Measurements from ENCODE around the gene ULBP2. TPM values are rescaled to one million over a fixed set of nuclear protein-coding genes. Genes with fewer than 3 reads are reported as not detected.
"Not testable (repeated sequence)": the region's sequence is repeated elsewhere in the genome, so short reads cannot be mapped to it uniquely, and the experiment has no call there.

ULBP2 gene
- polyA plus RNA-seq, 1 donor = 0.09 TPM

DNA sequence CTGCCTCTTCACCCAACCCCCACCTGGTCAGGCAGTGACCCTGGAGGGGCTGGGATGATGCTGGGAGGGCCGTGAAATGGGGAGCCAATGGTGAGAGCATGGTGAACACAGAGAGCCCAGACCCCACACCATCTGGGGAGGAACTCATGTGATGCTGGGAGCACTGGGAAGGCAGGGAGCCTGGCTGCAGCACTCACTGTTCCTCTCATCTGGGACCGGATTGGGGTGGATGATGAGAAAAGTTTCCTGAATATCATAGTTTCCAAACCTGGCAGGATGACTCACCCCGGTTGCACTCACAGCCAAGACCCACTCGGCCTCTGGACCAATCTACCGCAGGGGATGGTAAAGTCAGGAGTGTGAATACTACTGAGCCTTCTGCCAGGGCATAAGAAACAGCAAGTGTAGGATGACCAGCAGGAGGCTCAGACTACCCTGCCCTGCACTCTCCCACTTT, 43.7 kb downstream of the ULBP2 start:
- no CpG with 5 or more reads among the region's 5 CpGs for WGBS (ENCODE audit: insufficient coverage, low lambda C conversion rate)
- Histone ChIP-seq H3K4me3 (ENCODE audit: low read length) (no peak overlapping the region), H3K36me3 (ENCODE audit: control insufficient read depth, insufficient read depth, low read length) (no peaks in the 10 kb centered on the region), H3K27me3 (ENCODE audit: control insufficient read depth, insufficient read depth, low read length) (peaks cover 91% of the 10 kb centered on the region), H3K27ac (ENCODE audit: low read length) (no peak overlapping the region), H3K9me3 (ENCODE audit: control insufficient read depth, low read depth, low read length) (peaks cover 9% of the 10 kb centered on the region), H3K4me1 (ENCODE audit: control insufficient read depth, insufficient read depth, low read length) (peaks cover 2% of the 10 kb centered on the region)
- DNase-seq = no peak

DNA sequence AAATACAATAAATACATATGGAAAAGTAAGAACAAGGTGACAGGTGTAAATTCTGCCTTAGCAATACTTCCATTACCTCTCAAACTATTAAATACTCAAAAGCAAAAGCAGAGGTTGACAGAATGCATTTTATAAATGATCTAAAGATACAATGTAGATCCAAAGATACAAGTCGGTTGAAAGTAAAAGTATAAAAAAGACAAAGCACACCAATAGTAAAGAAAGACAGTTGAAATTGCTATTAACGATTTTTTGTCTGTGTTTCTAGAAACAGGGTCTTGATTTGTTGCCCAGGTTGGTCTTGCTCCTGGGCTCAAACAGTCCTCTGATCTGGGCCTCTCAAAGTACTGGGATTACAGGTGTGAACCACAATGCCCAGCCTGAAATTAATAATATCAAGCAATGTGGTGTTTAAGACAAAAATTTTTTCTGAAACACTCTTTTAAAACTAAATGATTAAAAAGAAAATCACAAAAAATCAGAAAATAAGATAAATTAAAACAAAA, 45.8 kb downstream of the ULBP2 start:
- WGBS (ENCODE audit: insufficient coverage, low lambda C conversion rate) = 20% methylated on average over 2 of the region's 2 CpGs
- Histone ChIP-seq H3K36me3 (ENCODE audit: control insufficient read depth, insufficient read depth, low read length) (no peaks in the 10 kb centered on the region), H3K27me3 (ENCODE audit: control insufficient read depth, insufficient read depth, low read length) (peaks cover 92% of the 10 kb centered on the region), H3K27ac (ENCODE audit: low read length) (no peak overlapping the region), H3K4me3 (ENCODE audit: low read length) (no peak overlapping the region), H3K4me1 (ENCODE audit: control insufficient read depth, insufficient read depth, low read length) (peaks cover 2% of the 10 kb centered on the region), H3K9me3 (ENCODE audit: control insufficient read depth, low read depth, low read length) (peaks cover 12% of the 10 kb centered on the region)
- DNase-seq = no peak

DNA sequence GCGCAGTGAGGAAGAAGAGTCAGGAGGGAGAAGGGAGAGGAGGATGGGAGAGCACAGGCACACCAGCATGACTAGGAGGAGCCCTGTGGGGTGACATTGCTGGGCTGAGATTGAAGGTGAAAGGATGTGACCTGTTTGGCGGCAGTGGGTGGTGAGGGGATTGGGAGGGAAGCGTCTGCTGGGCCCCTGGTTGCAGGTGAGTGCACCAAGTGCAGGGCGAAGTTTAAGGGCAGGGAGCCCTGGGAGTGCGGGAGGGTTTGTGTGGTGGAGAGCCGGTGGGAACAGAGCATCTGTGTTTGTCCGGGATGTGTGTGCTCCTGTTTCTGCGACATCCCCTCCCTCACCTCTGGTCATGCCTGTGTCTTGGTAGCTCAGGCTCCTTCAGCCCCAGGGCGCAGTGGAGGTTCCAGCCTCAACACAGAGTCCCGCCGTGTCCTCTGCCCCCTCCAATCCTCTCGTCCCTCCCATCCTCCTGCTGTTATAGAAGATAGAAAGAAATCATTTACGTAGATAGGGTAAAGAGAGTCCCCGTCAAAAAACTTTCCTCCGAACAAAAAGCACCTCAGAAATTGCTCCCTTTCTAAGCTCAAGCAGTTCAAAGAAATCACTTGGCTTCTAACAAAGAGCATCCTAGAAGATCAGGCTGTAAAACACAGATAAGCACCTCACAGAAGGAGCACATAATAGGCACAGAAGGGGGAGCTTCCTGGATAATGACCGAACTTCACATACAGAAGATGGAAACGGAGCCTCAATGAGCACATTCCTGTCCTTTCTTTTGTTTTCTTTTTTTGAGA, 46.9 kb downstream of the ULBP2 start:
- no peak overlapping the region for H3K4me3 ChIP-seq (ENCODE audit: low read length)
- DNase-seq = no peak
- peaks cover 2% of the 10 kb centered on the region for H3K4me1 ChIP-seq (ENCODE audit: control insufficient read depth, insufficient read depth, low read length)
- no peaks in the 10 kb centered on the region for H3K36me3 ChIP-seq (ENCODE audit: control insufficient read depth, insufficient read depth, low read length)
- 0% methylated on average over 1 of the region's 17 CpGs for WGBS (ENCODE audit: insufficient coverage, low lambda C conversion rate)
- H3K9me3 ChIP-seq (ENCODE audit: control insufficient read depth, low read depth, low read length) = peaks cover 12% of the 10 kb centered on the region
- H3K27ac ChIP-seq (ENCODE audit: low read length) = no peak overlapping the region
- H3K27me3 ChIP-seq (ENCODE audit: control insufficient read depth, insufficient read depth, low read length) = peaks cover 93% of the 10 kb centered on the region

DNA sequence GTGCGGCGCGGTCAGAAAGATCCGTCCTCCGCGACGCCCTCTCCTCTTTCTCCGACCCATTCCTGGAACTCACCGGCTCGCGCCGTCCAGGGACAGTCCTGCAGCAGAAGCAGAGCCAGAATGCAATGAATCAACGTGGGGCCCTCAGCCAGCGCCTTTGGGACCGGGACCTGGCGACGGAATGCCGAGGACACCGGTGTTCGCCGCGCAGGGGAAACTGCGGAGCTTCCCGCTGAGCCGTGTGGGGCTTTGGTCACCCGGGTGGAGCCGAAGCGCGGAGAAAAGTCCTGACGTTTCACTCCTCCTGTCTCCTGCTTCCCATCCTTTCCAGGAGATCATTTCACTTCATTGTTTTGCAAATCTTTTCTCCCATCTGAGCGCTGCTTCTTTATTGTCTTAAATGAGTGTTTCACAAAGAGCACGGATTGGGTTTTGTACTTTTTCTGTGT, 48.4 kb downstream of the ULBP2 start:
- DNase-seq = no peak
- no CpG with 5 or more reads among the region's 32 CpGs for WGBS (ENCODE audit: insufficient coverage, low lambda C conversion rate)
- Histone ChIP-seq H3K27ac (ENCODE audit: low read length) (no peak overlapping the region), H3K9me3 (ENCODE audit: control insufficient read depth, low read depth, low read length) (peaks cover 12% of the 10 kb centered on the region), H3K4me3 (ENCODE audit: low read length) (no peak overlapping the region), H3K36me3 (ENCODE audit: control insufficient read depth, insufficient read depth, low read length) (no peaks in the 10 kb centered on the region), H3K4me1 (ENCODE audit: control insufficient read depth, insufficient read depth, low read length) (peaks cover 2% of the 10 kb centered on the region), H3K27me3 (ENCODE audit: control insufficient read depth, insufficient read depth, low read length) (peaks cover 96% of the 10 kb centered on the region)

DNA sequence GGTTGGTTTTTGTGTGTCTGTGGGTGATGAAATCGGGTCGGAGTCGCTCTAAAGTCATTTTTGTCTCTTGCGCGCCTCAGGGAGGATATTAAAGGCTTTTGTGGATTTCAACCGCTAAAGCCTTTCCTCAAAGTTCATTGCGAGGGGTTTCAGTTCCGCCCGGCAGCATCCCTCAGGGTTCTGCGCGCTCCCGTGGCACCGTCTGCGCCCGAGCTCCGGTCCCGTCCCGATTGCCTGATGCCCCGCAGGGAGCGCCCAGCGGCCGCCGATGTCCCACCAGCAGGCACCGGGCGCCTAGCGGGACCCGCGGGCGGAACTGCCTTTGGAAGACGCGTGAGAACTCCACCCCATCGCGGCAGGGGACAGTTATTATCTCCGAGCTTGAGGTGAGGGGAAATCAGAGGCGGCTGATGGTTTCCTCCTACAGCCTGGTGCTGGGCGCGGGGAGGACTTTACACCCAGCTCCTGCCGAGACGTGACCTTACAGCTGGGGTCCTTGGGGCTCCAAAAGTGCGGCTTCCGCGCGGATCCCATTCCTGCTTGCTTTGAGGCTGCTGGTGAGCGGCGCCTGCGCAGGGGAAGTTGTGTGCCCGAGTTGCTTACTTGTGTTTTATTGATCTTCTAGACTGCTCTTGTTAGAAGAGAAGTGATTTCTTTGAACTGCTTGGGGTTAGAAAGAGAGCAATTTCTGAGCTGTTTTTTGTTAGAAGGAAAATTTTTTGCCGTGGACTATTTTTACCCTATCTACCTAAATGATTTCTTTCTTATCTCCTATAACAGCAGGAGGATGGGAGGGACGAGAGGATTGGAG, 49.1 kb downstream of the ULBP2 start:
- Histone ChIP-seq H3K36me3 (ENCODE audit: control insufficient read depth, insufficient read depth, low read length) (no peaks in the 10 kb centered on the region), H3K27me3 (ENCODE audit: control insufficient read depth, insufficient read depth, low read length) (peaks cover 96% of the 10 kb centered on the region), H3K4me1 (ENCODE audit: control insufficient read depth, insufficient read depth, low read length) (peaks cover 2% of the 10 kb centered on the region), H3K27ac (ENCODE audit: low read length) (no peak overlapping the region), H3K9me3 (ENCODE audit: control insufficient read depth, low read depth, low read length) (peaks cover 12% of the 10 kb centered on the region), H3K4me3 (ENCODE audit: low read length) (no peak overlapping the region)
- WGBS (ENCODE audit: insufficient coverage, low lambda C conversion rate) = no CpG with 5 or more reads among the region's 49 CpGs
- DNase-seq = peak in 1 of 2 donors; percentile 33

DNA sequence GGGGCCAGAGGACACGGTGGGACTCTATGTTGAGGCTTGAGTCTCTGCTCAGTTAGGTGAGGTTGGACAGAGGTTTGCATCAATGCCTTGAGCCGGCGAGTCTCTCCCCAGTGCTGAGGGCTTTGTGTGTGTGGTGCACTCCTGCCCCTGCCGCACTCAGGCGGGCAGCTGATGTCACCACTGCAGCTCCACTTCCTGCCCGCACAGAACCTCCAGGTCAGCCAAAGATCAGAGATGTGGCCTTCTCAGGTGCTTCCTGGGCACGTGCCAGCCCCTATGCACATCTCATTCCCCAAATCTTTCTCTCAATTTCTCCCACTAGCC, 49.6 kb downstream of the ULBP2 start:
- WGBS (ENCODE audit: insufficient coverage, low lambda C conversion rate) = 0% methylated on average over 1 of the region's 7 CpGs
- peaks cover 96% of the 10 kb centered on the region for H3K27me3 ChIP-seq (ENCODE audit: control insufficient read depth, insufficient read depth, low read length)
- not testable (repeated sequence) for H3K4me1 ChIP-seq (ENCODE audit: control insufficient read depth, insufficient read depth, low read length); DNase-seq; H3K36me3 ChIP-seq (ENCODE audit: control insufficient read depth, insufficient read depth, low read length); H3K4me3 ChIP-seq (ENCODE audit: low read length); H3K27ac ChIP-seq (ENCODE audit: low read length)
- peaks cover 12% of the 10 kb centered on the region for H3K9me3 ChIP-seq (ENCODE audit: control insufficient read depth, low read depth, low read length)

DNA sequence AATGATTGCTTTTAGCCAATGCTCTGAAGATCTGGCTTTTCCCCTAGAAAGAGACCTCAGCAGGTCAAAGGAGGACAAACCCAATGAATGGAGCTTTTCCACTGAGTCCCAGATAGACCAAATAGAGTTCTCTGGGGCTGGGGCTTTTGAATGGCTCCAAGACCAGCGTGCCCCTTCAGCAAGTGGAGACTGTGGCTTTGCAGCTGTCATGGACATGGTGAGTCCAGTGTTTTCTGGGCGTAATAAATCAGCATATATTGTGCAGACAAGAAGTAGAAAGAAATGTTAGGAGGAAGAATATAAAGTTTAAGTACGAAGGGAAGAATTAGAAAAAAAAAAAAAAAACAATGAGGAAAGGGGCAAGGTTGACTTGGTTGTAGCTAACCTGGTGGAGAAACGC, 50.0 kb downstream of the ULBP2 start:
- 40% methylated on average over 2 of the region's 4 CpGs for WGBS (ENCODE audit: insufficient coverage, low lambda C conversion rate)
- Histone ChIP-seq H3K27me3 (ENCODE audit: control insufficient read depth, insufficient read depth, low read length) (peaks cover 95% of the 10 kb centered on the region), H3K36me3 (ENCODE audit: control insufficient read depth, insufficient read depth, low read length) (no peaks in the 10 kb centered on the region)

DNA sequence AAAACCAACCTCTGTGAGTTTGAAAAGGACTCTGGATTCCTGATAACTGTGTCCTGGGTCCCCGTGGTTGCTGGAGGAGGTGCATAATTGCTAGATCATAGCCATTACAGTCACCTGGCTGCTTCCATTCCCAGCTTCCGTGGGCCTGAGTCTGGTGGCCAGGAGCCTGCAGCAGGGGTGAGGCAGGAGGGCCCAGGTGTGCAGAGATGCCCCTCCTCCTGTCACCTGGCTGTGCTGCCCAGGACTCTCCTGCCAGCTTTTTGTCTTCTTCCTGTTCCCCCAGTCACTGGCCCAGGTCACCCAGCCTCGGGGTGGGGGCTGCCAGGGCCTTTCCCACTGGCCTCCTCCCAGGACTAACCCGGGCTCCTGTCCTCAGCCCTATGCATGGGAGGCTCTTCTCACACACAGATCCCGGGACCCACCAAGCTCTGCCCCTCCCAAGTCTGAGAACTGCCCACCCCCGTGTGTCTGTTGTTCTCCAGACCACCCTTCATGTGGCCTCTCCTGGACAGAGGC, 53.5 kb downstream of the ULBP2 start:
- Histone ChIP-seq H3K9me3 (ENCODE audit: control insufficient read depth, low read depth, low read length) (peaks cover 3% of the 10 kb centered on the region), H3K4me3 (ENCODE audit: low read length) (no peak overlapping the region), H3K27me3 (ENCODE audit: control insufficient read depth, insufficient read depth, low read length) (peaks cover 76% of the 10 kb centered on the region), H3K4me1 (ENCODE audit: control insufficient read depth, insufficient read depth, low read length) (no peaks in the 10 kb centered on the region), H3K27ac (ENCODE audit: low read length) (no peak overlapping the region), H3K36me3 (ENCODE audit: control insufficient read depth, insufficient read depth, low read length) (no peaks in the 10 kb centered on the region)
- DNase-seq = no peak
- no CpG with 5 or more reads among the region's 6 CpGs for WGBS (ENCODE audit: insufficient coverage, low lambda C conversion rate)

More for the DNA sequence above, 50.0 kb downstream of the ULBP2 start:
- no peak overlapping the region for H3K4me3 ChIP-seq (ENCODE audit: low read length)
- H3K4me1 ChIP-seq (ENCODE audit: control insufficient read depth, insufficient read depth, low read length) = peaks cover 2% of the 10 kb centered on the region
- no peak overlapping the region for H3K27ac ChIP-seq (ENCODE audit: low read length)
- DNase-seq = no peak
- H3K9me3 ChIP-seq (ENCODE audit: control insufficient read depth, low read depth, low read length) = peaks cover 12% of the 10 kb centered on the region

DNA sequence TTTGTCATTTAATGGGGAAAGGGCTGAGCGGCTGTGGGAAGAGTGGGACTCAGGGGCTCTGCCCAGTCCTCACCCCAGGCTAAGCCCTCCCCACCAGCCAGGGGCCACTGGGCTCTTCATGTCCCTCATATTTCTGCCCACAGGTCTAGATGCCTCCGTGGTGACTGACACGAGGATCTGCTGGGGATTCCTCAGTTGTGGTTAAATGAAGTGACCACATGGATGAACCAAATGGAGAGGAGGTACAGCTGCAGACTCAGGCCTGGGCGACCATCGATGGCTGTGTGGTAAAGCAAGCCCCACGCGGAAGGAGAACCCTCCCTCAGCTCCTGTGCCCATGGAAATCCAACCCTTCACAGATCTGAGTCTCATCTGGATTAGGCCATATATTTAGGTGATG, 54.2 kb downstream of the ULBP2 start:
- no CpG with 5 or more reads among the region's 7 CpGs for WGBS (ENCODE audit: insufficient coverage, low lambda C conversion rate)
- Histone ChIP-seq H3K36me3 (ENCODE audit: control insufficient read depth, insufficient read depth, low read length) (no peaks in the 10 kb centered on the region), H3K27me3 (ENCODE audit: control insufficient read depth, insufficient read depth, low read length) (peaks cover 72% of the 10 kb centered on the region), H3K9me3 (ENCODE audit: control insufficient read depth, low read depth, low read length) (no peaks in the 10 kb centered on the region), H3K4me1 (ENCODE audit: control insufficient read depth, insufficient read depth, low read length) (no peaks in the 10 kb centered on the region), H3K27ac (ENCODE audit: low read length) (no peak overlapping the region), H3K4me3 (ENCODE audit: low read length) (no peak overlapping the region)
- no peak for DNase-seq
